Ectodermal cell (in vitro differentiated cells): ENCODE results near the gene AFF1.

Experiments
- H3K27ac ChIP-seq: 2 replicates; pipeline ENCODE4 v1.7.0; 2013; ENCODE audit warnings: mild to moderate bottlenecking, low read depth, low read length; ENCODE audit not compliant: insufficient read depth, poor library complexity, severe bottlenecking
- H3K27me3 ChIP-seq: 2 replicates; pipeline ENCODE4 v1.7.0; 2013; ENCODE audit warnings: mild to moderate bottlenecking, low read length; ENCODE audit not compliant: insufficient read depth, control insufficient read depth, poor library complexity, severe bottlenecking
- H3K36me3 ChIP-seq: one replicate; pipeline ENCODE4 v1.7.0; 2013; ENCODE audit warnings: low read length; ENCODE audit not compliant: control insufficient read depth, insufficient read depth
- H3K4me1 ChIP-seq: one replicate; pipeline ENCODE4 v1.7.0; 2013; ENCODE audit warnings: low read length; ENCODE audit not compliant: control insufficient read depth, insufficient read depth
- H3K4me3 ChIP-seq: 2 replicates; pipeline ENCODE4 v1.7.0; 2013; ENCODE audit warnings: low read depth, low read length, control low read depth; ENCODE audit not compliant: insufficient read depth
- H3K9me3 ChIP-seq: 2 replicates; pipeline ENCODE4 v1.7.0; 2013; ENCODE audit warnings: mild to moderate bottlenecking, low read length, moderate library complexity; ENCODE audit not compliant: control insufficient read depth
- WGBS, 2 experiments: methylation state at CpG; one replicate each; pipeline ENCODE4 v1.1.7; 2013; ENCODE audit warnings: missing lambda C conversion rate in 2 of 2; 5-methylcytosine and 5-hydroxymethylcytosine counted together

AFF1 gene

DNA sequence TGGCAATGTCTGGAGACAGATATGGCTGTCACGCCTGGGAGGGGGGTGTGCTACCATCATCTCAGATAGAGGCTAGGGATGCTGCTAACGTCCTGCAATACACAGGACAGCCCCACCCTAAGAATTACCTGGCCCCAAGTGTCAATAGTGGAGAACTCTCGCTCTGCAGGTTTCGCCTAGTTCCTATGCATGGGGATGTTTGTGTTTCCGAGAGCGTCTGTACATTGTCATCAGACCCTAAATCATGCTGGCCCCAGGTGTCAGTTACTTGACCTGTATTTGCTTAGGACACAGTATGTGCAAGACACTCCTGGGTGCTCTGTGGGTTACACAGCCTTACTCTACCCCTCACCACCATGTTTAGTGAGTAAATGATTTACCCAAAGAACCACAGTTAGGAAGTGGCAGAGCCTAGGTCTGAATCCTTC lies 90.8 kb downstream of the AFF1 start:
- 87 to 92% methylated on average over 6 of the region's 6 CpGs for WGBS, 2 experiments
- peaks cover 36% of the 10 kb centered on the region for H3K4me1 ChIP-seq
- no peaks in the 10 kb centered on the region for H3K27me3 ChIP-seq
- no peaks in the 10 kb centered on the region for H3K36me3 ChIP-seq
- H3K27ac ChIP-seq: no peak overlapping the region
- H3K9me3 ChIP-seq: no peaks in the 10 kb centered on the region
- no peak overlapping the region for H3K4me3 ChIP-seq

- H3K27ac ChIP-seq: no peak overlapping the region
- H3K4me3 ChIP-seq: no peak overlapping the region
- no peaks in the 10 kb centered on the region for H3K9me3 ChIP-seq
- no peaks in the 10 kb centered on the region for H3K36me3 ChIP-seq
- H3K27me3 ChIP-seq: no peaks in the 10 kb centered on the region
- peaks cover 49% of the 10 kb centered on the region for H3K4me1 ChIP-seq
- 92 to 97% methylated on average over 3 of the region's 4 CpGs for WGBS, 2 experiments
Observed at GRCh38 chr4:87026800-87027495, 92.1 kb downstream of the AFF1 start.

GRCh38 chr4:87029356-87029755 lies 94.5 kb downstream of the AFF1 start:
- no peak overlapping the region for H3K4me3 ChIP-seq
- 92 to 94% methylated on average over 5 of the region's 5 CpGs for WGBS, 2 experiments
- no peaks in the 10 kb centered on the region for H3K27me3 ChIP-seq
- H3K36me3 ChIP-seq: no peaks in the 10 kb centered on the region
- H3K9me3 ChIP-seq: no peaks in the 10 kb centered on the region
- peaks cover 61% of the 10 kb centered on the region for H3K4me1 ChIP-seq
- no peak overlapping the region for H3K27ac ChIP-seq

DNA sequence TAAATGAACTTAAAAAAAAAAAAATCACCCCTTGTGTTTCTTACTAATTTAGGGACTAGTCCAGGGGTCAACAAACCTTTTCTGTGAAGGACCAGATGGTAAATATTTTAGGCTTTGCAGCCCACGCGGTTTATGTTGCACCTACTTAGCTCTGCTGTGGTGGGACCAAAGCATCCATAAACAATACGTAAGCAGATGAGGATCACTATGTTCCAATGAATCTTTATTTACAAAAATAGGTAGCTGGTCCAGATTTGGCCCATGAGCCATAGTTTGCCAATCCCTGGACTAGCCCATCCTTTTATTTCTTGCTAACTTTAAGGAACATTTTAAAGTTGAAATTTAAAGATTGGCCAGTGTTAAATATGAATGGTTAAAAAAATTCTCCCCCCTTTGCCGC lies 95.3 kb downstream of the AFF1 start:
- WGBS, 2 experiments: 86 to 91% methylated on average over 3 of the region's 4 CpGs
- no peaks in the 10 kb centered on the region for H3K36me3 ChIP-seq
- peaks cover 62% of the 10 kb centered on the region for H3K4me1 ChIP-seq
- no peaks in the 10 kb centered on the region for H3K27me3 ChIP-seq
- H3K27ac ChIP-seq: peak overlapping the region; percentile 58
- no peaks in the 10 kb centered on the region for H3K9me3 ChIP-seq
- H3K4me3 ChIP-seq: no peak overlapping the region

- H3K4me3 ChIP-seq: no peak overlapping the region
- H3K27ac ChIP-seq: peak overlapping the region; percentile 58
- H3K27me3 ChIP-seq: no peaks in the 10 kb centered on the region
- H3K9me3 ChIP-seq: no peaks in the 10 kb centered on the region
- WGBS, 2 experiments: 33 to 34% methylated on average over 13 of the region's 13 CpGs
- peaks cover 65% of the 10 kb centered on the region for H3K4me1 ChIP-seq
- no peaks in the 10 kb centered on the region for H3K36me3 ChIP-seq
Observed at GRCh38 chr4:87030755-87031441, 96.1 kb downstream of the AFF1 start.

DNA sequence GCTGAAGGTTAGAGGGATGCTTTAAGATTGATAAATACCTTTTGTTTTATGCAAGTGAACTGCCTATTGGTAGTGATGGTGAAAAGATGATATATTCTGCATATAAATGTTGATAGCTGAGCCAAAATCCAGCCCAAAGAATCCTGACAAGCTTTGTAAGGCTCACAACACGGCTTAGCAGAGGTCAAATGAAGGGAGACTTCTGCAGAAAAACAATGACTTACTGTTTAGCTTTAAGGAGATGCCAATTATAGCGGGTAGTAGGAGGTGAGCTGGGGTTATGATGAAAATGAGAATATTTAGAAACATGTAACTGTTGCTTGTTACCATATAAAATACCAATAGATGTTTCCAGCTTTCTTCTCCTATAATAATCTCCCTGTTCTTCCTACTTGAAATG lies 97.1 kb downstream of the AFF1 start:
- H3K36me3 ChIP-seq: no peaks in the 10 kb centered on the region
- no peaks in the 10 kb centered on the region for H3K9me3 ChIP-seq
- no peak overlapping the region for H3K4me3 ChIP-seq
- H3K4me1 ChIP-seq: peaks cover 67% of the 10 kb centered on the region
- peak overlapping the region; percentile 64 for H3K27ac ChIP-seq
- H3K27me3 ChIP-seq: no peaks in the 10 kb centered on the region
- 9 to 19% methylated on average over 2 of the region's 2 CpGs for WGBS, 2 experiments

DNA sequence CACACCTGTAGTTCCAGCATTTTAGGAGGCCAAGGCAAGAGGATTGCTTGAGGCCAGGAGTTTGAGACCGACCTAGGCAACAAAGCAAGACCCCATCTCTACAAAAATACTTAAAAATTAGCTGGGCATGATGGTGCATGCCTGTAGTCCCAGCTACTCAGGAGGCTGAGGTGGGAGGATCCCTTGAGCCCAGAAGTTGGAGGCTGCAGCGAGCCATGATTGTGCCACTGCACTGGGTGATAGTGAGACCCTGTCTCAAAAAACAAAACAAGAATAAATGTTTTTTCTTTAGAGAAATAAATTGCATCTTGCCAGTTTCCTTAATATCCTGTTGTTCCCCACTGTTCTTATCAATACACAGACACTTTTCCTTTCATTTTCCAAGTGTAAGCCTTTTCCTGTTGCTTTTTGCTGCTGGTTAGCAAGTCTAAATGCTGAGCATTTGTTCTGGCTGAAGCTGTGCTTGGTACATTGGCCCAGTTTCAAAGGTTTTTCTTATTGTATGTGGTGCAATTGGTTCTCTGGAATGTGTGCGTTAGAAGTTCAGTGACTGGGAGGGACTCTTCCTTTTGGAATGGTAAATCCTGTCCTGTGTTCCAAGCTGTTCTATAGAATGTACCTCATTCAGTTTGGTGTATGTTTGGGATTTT lies 98.2 kb downstream of the AFF1 start:
- Histone ChIP-seq H3K9me3 (no peaks in the 10 kb centered on the region), H3K27me3 (no peaks in the 10 kb centered on the region), H3K4me3 (no peak overlapping the region), H3K36me3 (no peaks in the 10 kb centered on the region), H3K4me1 (peaks cover 75% of the 10 kb centered on the region), H3K27ac (peak overlapping the region; percentile 11)
- 69 to 71% methylated on average over 3 of the region's 3 CpGs for WGBS, 2 experiments

GRCh38 chr4:87033902-87034301 lies 99.1 kb downstream of the AFF1 start:
- Histone ChIP-seq H3K4me3 (no peak overlapping the region), H3K9me3 (no peaks in the 10 kb centered on the region), H3K27me3 (no peaks in the 10 kb centered on the region), H3K4me1 (peaks cover 82% of the 10 kb centered on the region), H3K27ac (no peak overlapping the region), H3K36me3 (no peaks in the 10 kb centered on the region)
- WGBS, 2 experiments: 30 to 37% methylated on average over 8 of the region's 8 CpGs

- no peak overlapping the region for H3K27ac ChIP-seq
- H3K36me3 ChIP-seq: no peaks in the 10 kb centered on the region
- no peaks in the 10 kb centered on the region for H3K27me3 ChIP-seq
- no peaks in the 10 kb centered on the region for H3K9me3 ChIP-seq
- H3K4me1 ChIP-seq: peaks cover 86% of the 10 kb centered on the region
- WGBS, 2 experiments: 86 to 88% methylated on average over 3 of the region's 3 CpGs
- no peak overlapping the region for H3K4me3 ChIP-seq
Observed at GRCh38 chr4:87034527-87034926, 99.7 kb downstream of the AFF1 start.

GRCh38 chr4:87035881-87036509 lies 101.2 kb downstream of the AFF1 start:
- H3K4me1 ChIP-seq: peaks cover 87% of the 10 kb centered on the region
- no peak overlapping the region for H3K27ac ChIP-seq
- H3K9me3 ChIP-seq: no peaks in the 10 kb centered on the region
- H3K27me3 ChIP-seq: no peaks in the 10 kb centered on the region
- WGBS, 2 experiments: 87 to 90% methylated on average over 3 of the region's 3 CpGs
- no peaks in the 10 kb centered on the region for H3K36me3 ChIP-seq
- no peak overlapping the region for H3K4me3 ChIP-seq
